GM12892 (cell line): ENCODE measurements around the gene HDAC5.
A peak's percentile ranks its signal among the peaks of the same experiment; 100 is the strongest.
"Not testable (repeated sequence)": the region's sequence is repeated elsewhere in the genome, so short reads cannot be mapped to it uniquely, and the experiment has no call there.

ENCODE experiments used
- DNase-seq: peaks from one replicate; pipeline ENCODE4 v3.0.0; 2011; ENCODE audit not compliant: insufficient read length
- FAIRE-seq: peaks from 2 replicates; lab custom pipeline; 2011; peaks lifted over from hg19 to GRCh38; lab: Jason Lieb, UNC
- POLR2A ChIP-seq: IDR thresholded peaks from 2 replicates; pipeline ENCODE4 v1.6.1; 2011; ENCODE audit warnings: low read depth, low read length, control low read depth
- POLR2AphosphoS5 ChIP-seq: IDR thresholded peaks from 2 replicates; pipeline ENCODE4 v1.6.1; 2011; ENCODE audit warnings: low read depth, low read length, control low read depth
- TAF1 ChIP-seq: IDR thresholded peaks from 2 replicates; pipeline ENCODE4 v1.6.1; 2011; ENCODE audit warnings: low read depth, mild to moderate bottlenecking, control low read depth, low read length, borderline replicate concordance

The HDAC5 gene

GRCh38 chr17:44128383-44128782 lies 4.9 kb upstream of the HDAC5 start:
- FAIRE-seq (no peak), DNase-seq (no peak)
- TF ChIP-seq POLR2AphosphoS5 (no peak), TAF1 (no peak), POLR2A (no peak)

- no peak for TF ChIP-seq POLR2AphosphoS5
- no peak for TF ChIP-seq POLR2A
- TF ChIP-seq TAF1: no peak
- FAIRE-seq: no peak
Observed at GRCh38 chr17:44124118-44124438, 637 bp upstream of the HDAC5 start.

GRCh38 chr17:44122816-44123355 lies 555 bp downstream of the HDAC5 start:
- TF ChIP-seq POLR2A: no peak
- no peak for TF ChIP-seq TAF1
- no peak for TF ChIP-seq POLR2AphosphoS5
- FAIRE-seq: peak; percentile 67
- no peak for DNase-seq

More at GRCh38 chr17:44124118-44124438, 637 bp upstream of the HDAC5 start:
- DNase-seq: no peak

- TF ChIP-seq TAF1: no peak
- no peak for TF ChIP-seq POLR2AphosphoS5
- no peak for TF ChIP-seq POLR2A
- FAIRE-seq: no peak
- no peak for DNase-seq
Observed at GRCh38 chr17:44121997-44122815, 1.2 kb downstream of the HDAC5 start.

- no peak for FAIRE-seq
- TF ChIP-seq POLR2A (no peak), TAF1 (no peak), POLR2AphosphoS5 (no peak)
- DNase-seq: no peak
Observed at GRCh38 chr17:44120851-44121605, 2.4 kb downstream of the HDAC5 start.

GRCh38 chr17:44120281-44120680 lies 3.2 kb downstream of the HDAC5 start:
- DNase-seq, FAIRE-seq: not testable (repeated sequence)

DNA sequence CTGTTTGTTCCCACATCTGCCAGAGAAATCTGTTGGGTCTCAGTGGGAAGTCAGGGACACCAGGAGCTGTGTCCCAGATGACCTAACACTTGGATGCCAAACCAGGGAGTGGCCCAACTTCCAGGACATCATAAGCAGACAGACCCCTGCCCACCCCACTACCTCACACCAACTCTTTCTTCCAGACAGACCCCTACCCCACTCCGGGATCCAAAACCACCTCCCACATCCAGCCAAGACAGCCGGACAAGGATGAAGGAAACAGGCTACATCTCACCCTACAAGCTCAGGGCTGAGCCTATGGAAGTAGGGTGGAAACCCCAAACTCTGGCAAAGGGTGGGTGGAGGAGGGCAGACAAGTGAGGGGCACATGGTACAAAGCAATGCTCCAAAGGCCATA lies 3.6 kb downstream of the HDAC5 start:
- no peak for TF ChIP-seq POLR2A
- TF ChIP-seq POLR2AphosphoS5: no peak
- TF ChIP-seq TAF1: no peak
- FAIRE-seq: no peak
- no peak for DNase-seq

DNA sequence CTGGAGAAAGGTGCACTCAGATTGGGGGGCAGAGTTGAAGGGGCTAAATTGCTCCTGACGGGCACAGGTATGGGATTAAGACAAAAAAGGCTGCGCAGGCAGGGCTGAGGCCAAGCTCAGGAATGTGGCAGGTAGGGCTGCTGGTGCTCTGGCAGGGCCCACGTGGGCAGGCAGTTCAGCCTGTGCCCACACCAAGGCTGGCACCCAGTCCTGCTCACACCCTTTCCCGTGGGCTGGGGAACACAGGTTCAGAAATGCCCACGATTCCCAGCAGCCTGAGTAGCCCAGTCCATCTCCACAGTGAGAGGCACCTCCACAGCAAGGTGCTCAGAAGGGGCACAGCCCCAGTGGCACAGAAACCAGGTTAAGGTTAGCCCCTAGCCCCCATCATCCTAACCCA lies 4.4 kb downstream of the HDAC5 start:
- no peak for FAIRE-seq
- DNase-seq: no peak
- TF ChIP-seq POLR2AphosphoS5 (no peak), POLR2A (no peak), TAF1 (no peak)

- no peak for DNase-seq
- no peak for FAIRE-seq
- TF ChIP-seq TAF1 (no peak), POLR2A (no peak), POLR2AphosphoS5 (no peak)
Observed at GRCh38 chr17:44118427-44119050, 4.9 kb downstream of the HDAC5 start.

DNA sequence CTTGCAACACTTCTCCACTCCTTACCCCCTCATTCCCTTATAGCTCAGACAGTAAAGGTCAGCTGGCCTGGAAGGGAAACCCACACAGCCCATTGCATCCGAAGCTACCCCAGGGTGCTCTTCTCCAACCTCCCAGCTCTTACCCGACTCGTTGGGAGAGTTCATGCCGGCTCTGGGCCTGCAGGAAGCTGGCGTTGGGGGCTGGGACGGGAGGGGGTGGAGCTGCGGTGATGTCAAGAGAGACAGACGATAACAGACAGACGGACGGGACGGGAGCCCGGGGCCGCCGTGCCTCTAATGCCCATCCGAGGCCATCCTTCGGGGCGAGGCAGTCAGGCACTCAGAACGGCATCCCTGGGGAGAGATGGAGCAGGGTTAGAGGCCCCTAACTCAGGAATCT lies 6.1 kb downstream of the HDAC5 start:
- FAIRE-seq: no peak
- DNase-seq: no peak
- TF ChIP-seq TAF1: no peak
- no peak for TF ChIP-seq POLR2A
- no peak for TF ChIP-seq POLR2AphosphoS5

DNA sequence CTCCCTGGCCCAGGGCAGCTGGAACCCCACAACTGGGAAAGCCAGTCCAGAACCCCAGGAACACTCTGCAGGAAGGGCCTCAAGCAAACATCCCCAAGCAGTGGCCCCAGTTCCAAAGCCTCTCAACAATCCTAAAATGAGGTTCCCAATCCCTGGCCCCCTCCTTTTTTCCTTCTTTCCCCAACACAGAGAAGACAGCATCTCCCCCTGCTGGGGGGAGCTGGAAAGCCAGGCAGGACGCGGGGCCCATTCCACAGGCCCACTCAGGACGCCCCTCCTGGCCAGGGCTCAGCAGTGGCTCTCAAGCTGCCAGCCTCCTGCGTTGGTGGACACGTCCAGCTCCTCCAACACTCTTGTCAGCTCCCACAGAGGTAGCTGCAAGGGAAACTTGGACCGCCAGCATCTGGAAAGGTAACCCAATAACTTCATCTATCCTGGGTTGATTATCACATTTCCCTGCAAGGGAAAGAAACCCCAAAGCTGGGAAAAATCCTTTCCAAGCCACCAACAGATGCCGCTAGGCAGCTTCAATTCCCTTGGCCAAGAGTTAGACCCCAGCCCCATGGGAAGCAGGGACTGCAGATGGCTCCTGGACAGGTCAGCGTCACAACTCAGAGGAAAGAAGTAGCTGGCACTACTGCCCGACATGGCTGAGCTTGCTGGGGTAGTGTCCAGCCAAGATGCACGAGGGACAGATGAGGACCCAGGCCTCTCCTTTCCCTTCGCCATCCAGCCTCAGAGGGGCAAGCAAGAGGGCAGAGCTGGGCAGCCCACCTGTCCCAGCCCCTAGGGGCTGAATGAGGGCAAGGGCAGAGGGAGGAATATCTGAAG lies 7.6 kb downstream of the HDAC5 start:
- DNase-seq: no peak
- TF ChIP-seq TAF1: no peak
- TF ChIP-seq POLR2A: no peak
- TF ChIP-seq POLR2AphosphoS5: no peak
- no peak for FAIRE-seq
